HepG2 (cell line): ENCODE measurements around the gene SS18L1. TPM values are rescaled to one million over a fixed set of nuclear protein-coding genes. Genes with fewer than 3 reads are reported as not detected.
A peak's percentile ranks its signal among the peaks of the same experiment; 100 is the strongest.

ENCODE experiments used
- ATF7-NPFF ChIP-seq: sonication (generic); formaldehyde crosslinking; IDR thresholded peaks from 2 replicates; pipeline ENCODE4 v1.8.1; 2023; ENCODE audit warnings: mild to moderate bottlenecking, low read depth, missing genetic modification reagents, moderate library complexity
- CSRNP2 ChIP-seq: sonication (generic); formaldehyde crosslinking; conservative IDR thresholded peaks from 2 replicates; pipeline ENCODE4 v1.8.0; 2022; ENCODE audit warnings: low read depth, missing genetic modification reagents
- EP300 ChIP-seq, 3 experiments: sonication (generic) in 1 of 3; formaldehyde crosslinking in 1 of 3; IDR thresholded peaks; 2 replicates each; pipeline versions ENCODE4 v1.5.1 to v1.6.1; 2011 to 2020; ENCODE audit warnings: low read depth in 2 of 3, low read length in 2 of 3, borderline replicate concordance in 1 of 3, improper control_type of control experiment in 1 of 3, mild to moderate bottlenecking in 1 of 3, missing genetic modification reagents in 1 of 3, moderate library complexity in 1 of 3
- GABPB1 ChIP-seq: IDR thresholded peaks from 2 replicates; pipeline ENCODE4 v1.6.1; 2016; ENCODE audit warnings: mild to moderate bottlenecking, missing genetic modification reagents, moderate library complexity, missing compliant biosample characterization
- GLI4 ChIP-seq: sonication (generic); formaldehyde crosslinking; IDR thresholded peaks from 2 replicates; pipeline ENCODE4 v1.5.1; 2020; ENCODE audit warnings: missing genetic modification reagents, mild to moderate bottlenecking, moderate library complexity, borderline replicate concordance
- GTF2F1 ChIP-seq: fragments of 150-350 bp; IDR thresholded peaks from 2 replicates; pipeline ENCODE4 v1.6.1; 2014; ENCODE audit warnings: low read length
- HBP1 ChIP-seq: IDR thresholded peaks from 2 replicates; pipeline ENCODE4 v1.6.1; 2016; ENCODE audit warnings: low read depth, control low read depth
- HNF4G ChIP-seq, 2 experiments: sonication (generic) in 1 of 2; formaldehyde crosslinking in 1 of 2; IDR thresholded peaks; 2 replicates each; pipeline versions ENCODE4 v1.4.0 to v1.6.1; 2011 to 2020; ENCODE audit warnings: borderline replicate concordance in 2 of 2, low read depth in 2 of 2, mild to moderate bottlenecking in 2 of 2, low read length in 1 of 2, missing genetic modification reagents in 1 of 2, moderate library complexity in 1 of 2
- JUND ChIP-seq: sonication (generic); formaldehyde crosslinking; IDR thresholded peaks from 2 replicates; pipeline ENCODE4 v1.8.0; 2022; ENCODE audit warnings: mild to moderate bottlenecking, missing genetic modification reagents
- MIXL1 ChIP-seq: IDR thresholded peaks from 2 replicates; pipeline ENCODE4 v1.6.1; 2016
- NR2F2 ChIP-seq: IDR thresholded peaks from 2 replicates; pipeline ENCODE4 v1.6.1; 2012; ENCODE audit warnings: low read depth, inconsistent platforms, borderline replicate concordance
- PHF20 ChIP-seq: sonication (generic); formaldehyde crosslinking; IDR thresholded peaks from 2 replicates; pipeline ENCODE4 v1.5.0; 2020; ENCODE audit warnings: mild to moderate bottlenecking, missing genetic modification reagents
- RARG ChIP-seq: sonication (generic); formaldehyde crosslinking; IDR thresholded peaks from 2 replicates; pipeline ENCODE4 v1.4.0; 2020; ENCODE audit warnings: low read depth, mild to moderate bottlenecking, missing genetic modification reagents
- RFX3 ChIP-seq: IDR thresholded peaks from 2 replicates; pipeline ENCODE4 v1.6.1; 2016; ENCODE audit warnings: missing biosample characterization, missing genetic modification reagents
- SAP130 ChIP-seq: IDR thresholded peaks from 2 replicates; pipeline ENCODE4 v1.6.1; 2016; ENCODE audit warnings: low read depth
- SPEN ChIP-seq: sonication (generic); formaldehyde crosslinking; IDR thresholded peaks from 2 replicates; pipeline ENCODE4 v1.5.1; 2020; ENCODE audit warnings: low read depth, mild to moderate bottlenecking, missing genetic modification reagents
- ZBTB21 ChIP-seq: sonication (generic); formaldehyde crosslinking; IDR thresholded peaks from 2 replicates; pipeline ENCODE4 v1.4.0; 2020; ENCODE audit warnings: missing genetic modification reagents
- ZKSCAN5 ChIP-seq: sonication (generic); formaldehyde crosslinking; IDR thresholded peaks from 2 replicates; pipeline ENCODE4 v1.5.1; 2020; ENCODE audit warnings: mild to moderate bottlenecking, missing genetic modification reagents
- ZNF101 ChIP-seq: sonication (generic); formaldehyde crosslinking; IDR thresholded peaks from 2 replicates; pipeline ENCODE4 v1.4.0; 2020; ENCODE audit warnings: mild to moderate bottlenecking, low read depth, missing genetic modification reagents, borderline replicate concordance
- ZNF326 ChIP-seq: sonication (generic); formaldehyde crosslinking; IDR thresholded peaks from 2 replicates; pipeline ENCODE4 v1.4.0; 2020; ENCODE audit warnings: missing genetic modification reagents, borderline replicate concordance
- ZNF33B ChIP-seq: sonication (generic); formaldehyde crosslinking; IDR thresholded peaks from 2 replicates; pipeline ENCODE4 v1.5.1; 2020; ENCODE audit warnings: mild to moderate bottlenecking, missing genetic modification reagents
- ZNF564 ChIP-seq: sonication (generic); formaldehyde crosslinking; IDR thresholded peaks from 2 replicates; pipeline ENCODE4 v1.8.1; 2023; ENCODE audit warnings: mild to moderate bottlenecking, missing genetic modification reagents
- ZNF576 ChIP-seq: sonication (generic); formaldehyde crosslinking; IDR thresholded peaks from 2 replicates; pipeline ENCODE4 v1.4.0; 2020; ENCODE audit warnings: mild to moderate bottlenecking, missing genetic modification reagents
- ZNF577 ChIP-seq: sonication (generic); formaldehyde crosslinking; IDR thresholded peaks from 2 replicates; pipeline ENCODE4 v1.4.0; 2020; ENCODE audit warnings: mild to moderate bottlenecking, low read depth, missing genetic modification reagents, borderline replicate concordance
- ZNF605 ChIP-seq: sonication (generic); formaldehyde crosslinking; IDR thresholded peaks from 2 replicates; pipeline ENCODE4 v1.8.0; 2022; ENCODE audit warnings: mild to moderate bottlenecking, missing genetic modification reagents
- ZNF629 ChIP-seq: sonication (generic); formaldehyde crosslinking; conservative IDR thresholded peaks from 2 replicates; pipeline ENCODE4 v1.5.0; 2020; ENCODE audit warnings: missing genetic modification reagents
- ZNF777 ChIP-seq: sonication (generic); formaldehyde crosslinking; IDR thresholded peaks from 2 replicates; pipeline ENCODE4 v1.4.0; 2020; ENCODE audit warnings: missing genetic modification reagents
- ZSCAN29 ChIP-seq: sonication (generic); formaldehyde crosslinking; conservative IDR thresholded peaks from 2 replicates; pipeline ENCODE4 v1.4.0; 2020; ENCODE audit warnings: mild to moderate bottlenecking, missing genetic modification reagents
- polyA plus RNA-seq, 8 experiments: library from polyadenylated mRNA; depleted of rRNA in 3 of 8; stranded (reverse) in 7 of 8; unstranded in 1 of 8; fragments of >200 nt; fragmentation: Illumina TruSeq in 4 of 8; extraction: Trizol in 4 of 8; gene quantifications; 2 replicates each; pipeline versions ENCODE4 v1.2.1 to v1.2.3, GENCODE V29; 2011 to 2016; ENCODE audit warnings: low read depth in 4 of 8, missing spikeins in 1 of 8, mixed read lengths in 1 of 8; ENCODE audit not compliant: insufficient read depth in 1 of 8
- total RNA-seq, 5 experiments: library from RNA; depleted of rRNA; stranded (reverse); fragments of >200 nt; fragmentation: Illumina TruSeq; extraction: Trizol; gene quantifications; 2 replicates each; pipeline ENCODE4 v1.2.3, GENCODE V29; 2016; ENCODE audit warnings: low read depth in 1 of 5

Gene SS18L1
- total and polyA plus RNA-seq, 2 of the 13 experiments (the other 11 are each of a cell fraction or from before 2014, with no cell fraction given) = 17.8 to 27.6 TPM

DNA sequence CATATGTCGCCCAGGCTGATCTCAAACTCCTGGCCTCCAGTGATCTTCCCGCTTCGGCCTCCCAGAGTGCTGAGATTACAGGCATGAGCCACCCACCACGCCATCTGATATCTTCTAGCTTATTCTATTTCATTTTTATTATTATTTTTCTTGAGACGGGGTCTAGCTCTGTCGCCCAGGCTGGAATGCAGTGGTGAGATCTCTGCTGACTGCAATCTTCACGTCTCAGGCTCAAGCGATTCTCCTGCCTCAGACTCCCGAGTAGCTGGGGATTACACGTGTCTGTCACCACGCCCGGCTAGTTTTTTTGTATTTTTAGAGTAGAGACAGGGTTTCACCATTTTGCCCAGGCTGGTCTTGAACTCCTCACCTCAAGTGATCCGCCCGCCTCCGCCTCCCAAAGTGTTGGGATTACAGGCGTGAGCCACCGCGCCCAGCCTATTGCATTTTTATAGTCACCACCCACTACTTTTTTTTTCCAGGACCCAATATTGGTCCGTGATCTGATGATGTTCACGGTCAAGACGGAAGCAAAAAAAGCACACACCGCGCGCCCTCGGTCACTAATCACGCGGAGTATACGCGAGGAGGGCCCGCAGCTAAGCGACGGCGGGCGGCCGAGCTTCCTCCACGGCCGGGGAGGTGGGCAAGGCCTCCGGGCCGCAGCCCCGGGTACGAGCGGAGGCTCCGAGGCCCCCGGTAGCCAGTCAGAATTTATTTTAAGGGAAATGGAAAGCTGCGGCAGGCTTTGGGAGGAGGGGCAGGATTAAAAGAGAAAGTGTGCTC is 22.4 kb upstream of the SS18L1 start (continued):
- TF ChIP-seq ZNF576 (CRISPR knock-in tag) = no peak
- no peak for TF ChIP-seq RFX3 (CRISPR knock-in tag)
- TF ChIP-seq JUND (CRISPR knock-in tag) = no peak
- peak; percentile 55; the same call in 1 of the 2 replicates for TF ChIP-seq ZNF605 (CRISPR knock-in tag)
- TF ChIP-seq ATF7-NPFF (CRISPR knock-in tag) = no peak
- no peak for TF ChIP-seq ZNF101 (CRISPR knock-in tag)
- TF ChIP-seq SAP130 (CRISPR knock-in tag) = no peak
- peak; percentile 43; the same call in 1 of the 2 replicates for TF ChIP-seq ZNF564 (CRISPR knock-in tag)
- TF ChIP-seq HNF4G (IDR thresholded peaks at IDR 0.05; ENCODE audit: borderline replicate concordance, low read depth, low read length) = no peak
- TF ChIP-seq HNF4G (CRISPR knock-in tag; IDR thresholded peaks at IDR 0.05; ENCODE audit: borderline replicate concordance, low read depth) = 0 out of 2 replicates have a peak, but pooled peaks have one; percentile 8
- TF ChIP-seq ZBTB21 (CRISPR knock-in tag) = no peak; the same call in 1 of the 2 replicates
- TF ChIP-seq ZNF326 (CRISPR knock-in tag) = no peak
- no peak for TF ChIP-seq CSRNP2 (CRISPR knock-in tag)
- no peak for TF ChIP-seq ZNF777 (CRISPR knock-in tag)
- no peak for TF ChIP-seq ZKSCAN5 (CRISPR knock-in tag)
- peak; percentile 89 for TF ChIP-seq GLI4
- no peak for TF ChIP-seq GABPB1 (CRISPR knock-in tag)
- no peak; the same call in none of the 2 replicates for TF ChIP-seq ZSCAN29 (CRISPR knock-in tag)
- TF ChIP-seq SPEN = no peak; the same call in 1 of the 2 replicates
- TF ChIP-seq GTF2F1 = no peak
- TF ChIP-seq EP300 (IDR thresholded peaks at IDR 0.05; ENCODE audit: low read depth in 2 of 2, low read length in 2 of 2) = no peak
- TF ChIP-seq EP300 (CRISPR knock-in tag; IDR thresholded peaks at IDR 0.05; ENCODE audit: borderline replicate concordance) = peak; percentile 10; the same call in 1 of the 2 replicates
- peak; percentile 85; the same call in 1 of the 2 replicates for TF ChIP-seq ZNF33B (CRISPR knock-in tag)
- no peak for TF ChIP-seq PHF20 (CRISPR knock-in tag)
- TF ChIP-seq NR2F2 = no peak
- no peak; the same call in 1 of the 2 replicates for TF ChIP-seq ZNF577 (CRISPR knock-in tag)
- 0 out of 2 replicates have a peak, but pooled peaks have one; percentile 34 for TF ChIP-seq RARG (CRISPR knock-in tag)
- TF ChIP-seq ZNF629 = no peak; the same call in 1 of the 2 replicates
- no peak for TF ChIP-seq HBP1 (CRISPR knock-in tag)
- 0 out of 2 replicates have a peak, but pooled peaks have one; percentile 32 for TF ChIP-seq MIXL1 (CRISPR knock-in tag)
